Natural killer cell (primary cell): ENCODE measurements around the gene APEX1. TPM values are rescaled to one million over a fixed set of nuclear protein-coding genes. Genes with fewer than 3 reads are reported as not detected.
"Not testable (repeated sequence)": the region's sequence is repeated elsewhere in the genome, so short reads cannot be mapped to it uniquely, and the experiment has no call there.

ENCODE experiments used
- ATAC-seq, 3 donors: fragments of 150-1000 bp in 2 of 3; fragments of 200-7000 bp in 1 of 3; cut with Tn5 transposase; 1 replicate in 1 of 3; 2 replicates in 2 of 3; pipeline ENCODE4 v1.10.0; 2021; ENCODE audit warnings: mild to moderate bottlenecking in 2 of 3, moderate library complexity in 2 of 3
- DNase-seq, 2 donors: peaks; one replicate each; pipeline versions ENCODE4 v3.0.0 to v3.0.0-alpha.2; 2013 to 2021; ENCODE audit warnings: mixed read lengths in 1 of 2
- H3K27ac ChIP-seq: one replicate; pipeline ENCODE4 v1.5.1; 2013; ENCODE audit warnings: mild to moderate bottlenecking, low read length
- H3K27me3 ChIP-seq: one replicate; pipeline ENCODE4 v1.6.1; 2013; ENCODE audit warnings: low read length; ENCODE audit not compliant: control insufficient read depth, insufficient read depth
- H3K36me3 ChIP-seq: one replicate; pipeline ENCODE4 v1.6.1; 2013; ENCODE audit warnings: low read length; ENCODE audit not compliant: control insufficient read depth, insufficient read depth
- H3K4me1 ChIP-seq: one replicate; pipeline ENCODE4 v1.6.1; 2013; ENCODE audit warnings: low read length; ENCODE audit not compliant: control insufficient read depth, insufficient read depth
- H3K4me3 ChIP-seq: one replicate; pipeline ENCODE4 v1.5.1; 2013; ENCODE audit warnings: low read length
- H3K9me3 ChIP-seq: one replicate; pipeline ENCODE4 v1.6.1; 2013; ENCODE audit warnings: low read length; ENCODE audit not compliant: control insufficient read depth, insufficient read depth
- H3K27ac Mint-ChIP-seq, 2 donors: one replicate each; pipeline ENCODE4 v1.8.0; 2022; ENCODE audit warnings: mild to moderate bottlenecking in 2 of 2, mixed read lengths in 2 of 2, moderate library complexity in 1 of 2
- H3K27me3 Mint-ChIP-seq, 2 donors: one replicate each; pipeline ENCODE4 v1.8.0; 2022; ENCODE audit warnings: low read depth in 2 of 2, mixed read lengths in 2 of 2
- H3K36me3 Mint-ChIP-seq: one replicate; pipeline ENCODE4 v1.8.0; 2022; ENCODE audit warnings: mixed read lengths
- H3K4me1 Mint-ChIP-seq, 2 donors: one replicate each; pipeline ENCODE4 v1.8.0; 2022; ENCODE audit warnings: mixed read lengths in 2 of 2
- H3K4me3 Mint-ChIP-seq: one replicate; pipeline ENCODE4 v1.8.0; 2022; ENCODE audit warnings: mild to moderate bottlenecking, moderate library complexity, mixed read lengths
- H3K9me3 Mint-ChIP-seq, 2 donors: one replicate each; pipeline ENCODE4 v1.8.0; 2022; ENCODE audit warnings: mixed read lengths in 2 of 2
- CTCF ChIP-seq: fragments of 200-600 bp; IDR thresholded peaks from one replicate; pipeline ENCODE4 v1.8.0; 2022; ENCODE audit warnings: antibody characterized with exemption
- WGBS: methylation state at CpG from one replicate; pipeline ENCODE4 v1.1.7; 2013; ENCODE audit warnings: missing lambda C conversion rate; ENCODE audit not compliant: insufficient coverage; 5-methylcytosine and 5-hydroxymethylcytosine counted together
- intact Hi-C: fragments of 100-400 bp; cut with micrococcal nuclease; formaldehyde crosslinking; loops from one replicate; pipeline ENCODE4 v1.14.2; 2022
- total RNA-seq, 4 donors: library from RNA; stranded (reverse); fragments of 120-200 nt in 1 of 4; gene quantifications; one replicate each; pipeline versions ENCODE4 v1.2.3 to v1.2.4, GENCODE V29; 2013 to 2022

Gene APEX1
- total RNA-seq, 3 donors from 2014 or later (not counting 1 experiment from before 2014, with no cell fraction given), result 66.0 to 77.6 (median 74.9) TPM

GRCh38 chr14:20441461-20441860, 13.6 kb upstream of the APEX1 start:
- Mint-ChIP-seq H3K27me3 (no peaks in the 10 kb centered on the region), H3K9me3 (no peaks in the 10 kb centered on the region), H3K4me3 (no peak overlapping the region), H3K4me1 (peaks cover 8 to 9% of the 10 kb centered on the region in 2 donors), H3K36me3 (no peaks in the 10 kb centered on the region), H3K27ac (no peak overlapping the region)
- peaks cover 9% of the 10 kb centered on the region for H3K36me3 ChIP-seq
- no peaks in the 10 kb centered on the region for H3K27me3 ChIP-seq
- intact Hi-C loops, result loop anchor here (1.0 kb wide), 1 partner anchor 26 kb away; no protein-coding TSS in a partner anchor
- TF ChIP-seq CTCF, result no peak
- DNase-seq, result no peak
- peaks cover 28% of the 10 kb centered on the region for H3K4me1 ChIP-seq
- H3K4me3 ChIP-seq, result no peak overlapping the region
- H3K9me3 ChIP-seq, result no peaks in the 10 kb centered on the region
- no peak overlapping the region for H3K27ac ChIP-seq
- ATAC-seq, result no peak
- WGBS, result 92% methylated on average over 1 of the region's 2 CpGs

GRCh38 chr14:20443650-20444049, 11.4 kb upstream of the APEX1 start:
- peaks cover 12% of the 10 kb centered on the region for H3K4me1 ChIP-seq
- peaks cover 31% of the 10 kb centered on the region for H3K36me3 ChIP-seq
- H3K4me1 Mint-ChIP-seq, DNase-seq, H3K27me3 ChIP-seq, H3K4me3 ChIP-seq, H3K27ac ChIP-seq, H3K27me3 Mint-ChIP-seq, H3K36me3 Mint-ChIP-seq, H3K27ac Mint-ChIP-seq, H3K9me3 ChIP-seq, ATAC-seq, intact Hi-C loops, H3K9me3 Mint-ChIP-seq, H3K4me3 Mint-ChIP-seq: not testable (repeated sequence)
- WGBS, result 100% methylated on average over 1 of the region's 4 CpGs

GRCh38 chr14:20446889-20447288, 8.1 kb upstream of the APEX1 start:
- no peak for TF ChIP-seq CTCF
- no peaks in the 10 kb centered on the region for H3K27me3 ChIP-seq
- peaks cover 57% of the 10 kb centered on the region for H3K36me3 ChIP-seq
- Mint-ChIP-seq H3K36me3 (peaks cover 17% of the 10 kb centered on the region), H3K4me1 (peaks cover 0 to 2% of the 10 kb centered on the region in 2 donors), H3K27ac (no peak overlapping the region), H3K27me3 (no peaks in the 10 kb centered on the region), H3K4me3 (no peak overlapping the region), H3K9me3 (no peaks in the 10 kb centered on the region)
- no peaks in the 10 kb centered on the region for H3K9me3 ChIP-seq
- no peak overlapping the region for H3K4me3 ChIP-seq
- no peak overlapping the region for H3K27ac ChIP-seq
- no peaks in the 10 kb centered on the region for H3K4me1 ChIP-seq
- DNase-seq (no peak), ATAC-seq (no peak)
- intact Hi-C loops, result no loop called here
- WGBS, result 96% methylated on average over 5 of the region's 5 CpGs

DNA sequence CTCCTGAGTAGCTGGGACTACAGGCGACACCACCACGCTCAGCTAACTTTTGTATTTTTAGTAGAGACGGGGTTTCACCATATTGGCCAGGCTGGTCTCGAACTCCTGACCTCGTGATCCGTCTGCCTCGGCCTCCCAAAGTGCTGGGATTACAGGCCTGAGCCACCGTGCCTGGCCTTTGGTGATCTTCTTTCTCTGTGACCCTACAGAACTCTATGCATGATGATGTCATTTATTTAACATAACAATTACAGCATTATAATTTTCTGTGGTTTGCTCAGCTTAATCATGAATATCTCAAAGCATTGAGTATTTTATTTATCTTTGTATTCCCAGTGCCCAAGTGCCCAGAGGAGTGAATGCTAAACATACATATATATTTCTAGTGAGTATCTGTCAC, 2.2 kb upstream of the APEX1 start:
- H3K27me3 Mint-ChIP-seq, intact Hi-C loops: not testable (repeated sequence)

More for the DNA sequence above, 2.2 kb upstream of the APEX1 start:
- Mint-ChIP-seq H3K4me1 (peaks cover 0 to 16% of the 10 kb centered on the region in 2 donors), H3K27ac (peak overlapping the region in 1 of 2 donors; percentile 37), H3K4me3 (peak overlapping the region; percentile 50)
- ATAC-seq, H3K27me3 ChIP-seq, DNase-seq, H3K9me3 Mint-ChIP-seq, H3K36me3 Mint-ChIP-seq, H3K4me3 ChIP-seq, H3K27ac ChIP-seq, H3K9me3 ChIP-seq: not testable (repeated sequence)
- peaks cover 26% of the 10 kb centered on the region for H3K4me1 ChIP-seq
- H3K36me3 ChIP-seq, result peaks cover 52% of the 10 kb centered on the region
- WGBS, result 97% methylated on average over 8 of the region's 8 CpGs
